Ovary (tissue), 3 donors: Measurements from ENCODE around the gene GKN2.
"Not testable (repeated sequence)": the region's sequence is repeated elsewhere in the genome, so short reads cannot be mapped to it uniquely, and the experiment has no call there.

Experiments
- CTCF ChIP-seq, 3 donors: fragments of 450-650 bp in 2 of 3; fragments of 200-600 bp in 1 of 3; IDR thresholded peaks; one replicate each; pipeline versions ENCODE4 v1.5.1 to v1.8.0; 2016 to 2022; ENCODE audit warnings: antibody characterized with exemption in 3 of 3, mild to moderate bottlenecking in 1 of 3
- EP300 ChIP-seq: sonication (generic); formaldehyde crosslinking; IDR thresholded peaks from one replicate; pipeline ENCODE4 v1.6.1; 2017; ENCODE audit warnings: antibody characterized with exemption
- POLR2A ChIP-seq: fragments of 450-650 bp; IDR thresholded peaks from one replicate; pipeline ENCODE4 v1.6.1; 2017; ENCODE audit warnings: antibody characterized with exemption, mild to moderate bottlenecking, moderate library complexity
- donor health status: DM: no; HTN: no; CAD: no.

- TF ChIP-seq CTCF (IDR thresholded peaks at IDR 0.05); POLR2A; EP300: not testable (repeated sequence)
Measured at GRCh38 chr2:68955432-68955831, 2.7 kb upstream of the GKN2 start.
